Keratinocyte (primary cell): ENCODE results near the gene ADAMTS15.

ENCODE experiments used
- CTCF ChIP-seq, 3 experiments: IDR thresholded peaks in 1 of 3; conservative IDR thresholded peaks in 1 of 3; optimal IDR thresholded peaks in 1 of 3; 2 replicates in 2 of 3; 3 replicates in 1 of 3; pipeline versions ENCODE3 to v1.5.1; 2011; ENCODE audit warnings: low read length in 3 of 3, mild to moderate bottlenecking in 3 of 3, moderate library complexity in 2 of 3, control low read depth in 1 of 3, inconsistent platforms in 1 of 3; ENCODE audit not compliant: insufficient read depth in 2 of 3; ENCODE audit errors: extremely low read depth in 1 of 3
- EZH2 ChIP-seq: IDR thresholded peaks from one replicate; pipeline ENCODE4 v1.6.1; 2012; ENCODE audit warnings: inconsistent platforms, mild to moderate bottlenecking, low read length, moderate library complexity

GRCh38 chr11:130522284-130522961, 74.0 kb downstream of the ADAMTS15 start:
- TF ChIP-seq CTCF (optimal IDR thresholded peaks at IDR 0.05 in 1 of 3, IDR thresholded peaks at IDR 0.05 in 1 of 3, conservative IDR thresholded peaks at IDR 0.05 in 1 of 3; ENCODE audit: extremely low read depth in 1 of 3, insufficient read depth in 2 of 3, low read length in 3 of 3) = no peak
- no peak for TF ChIP-seq EZH2
